Activated CD4-positive, alpha-beta T cell treated with anti-CD3 and anti-CD28 coated beads, Interleukin-2, amount 50 U/mL, for 4 hours (primary cell): Measurements from ENCODE around the gene CLDN7.

ENCODE experiments used
- DNase-seq, 2 experiments: peaks; one replicate each; pipeline ENCODE4 v3.0.0-alpha.2; 2020

CLDN7 gene

DNA sequence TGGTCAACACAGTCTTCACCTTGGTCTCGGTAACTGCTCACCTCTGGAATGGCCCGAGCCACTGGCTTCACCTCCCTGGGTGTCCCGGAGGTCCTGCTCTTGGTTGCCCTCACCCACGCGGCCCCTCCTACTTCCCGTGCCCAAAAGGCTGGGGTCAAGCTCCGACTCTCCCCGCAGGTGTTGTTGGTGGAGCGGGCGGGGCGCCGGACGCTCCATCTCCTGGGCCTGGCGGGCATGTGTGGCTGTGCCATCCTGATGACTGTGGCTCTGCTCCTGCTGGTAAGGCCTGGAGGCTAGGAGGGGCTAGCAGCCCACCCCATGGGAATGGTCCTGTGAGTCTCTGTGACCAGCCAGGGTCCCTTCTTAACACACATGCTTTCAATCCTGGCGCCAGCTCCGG is 22.6 kb upstream of the CLDN7 start:
- no peak for DNase-seq

DNA sequence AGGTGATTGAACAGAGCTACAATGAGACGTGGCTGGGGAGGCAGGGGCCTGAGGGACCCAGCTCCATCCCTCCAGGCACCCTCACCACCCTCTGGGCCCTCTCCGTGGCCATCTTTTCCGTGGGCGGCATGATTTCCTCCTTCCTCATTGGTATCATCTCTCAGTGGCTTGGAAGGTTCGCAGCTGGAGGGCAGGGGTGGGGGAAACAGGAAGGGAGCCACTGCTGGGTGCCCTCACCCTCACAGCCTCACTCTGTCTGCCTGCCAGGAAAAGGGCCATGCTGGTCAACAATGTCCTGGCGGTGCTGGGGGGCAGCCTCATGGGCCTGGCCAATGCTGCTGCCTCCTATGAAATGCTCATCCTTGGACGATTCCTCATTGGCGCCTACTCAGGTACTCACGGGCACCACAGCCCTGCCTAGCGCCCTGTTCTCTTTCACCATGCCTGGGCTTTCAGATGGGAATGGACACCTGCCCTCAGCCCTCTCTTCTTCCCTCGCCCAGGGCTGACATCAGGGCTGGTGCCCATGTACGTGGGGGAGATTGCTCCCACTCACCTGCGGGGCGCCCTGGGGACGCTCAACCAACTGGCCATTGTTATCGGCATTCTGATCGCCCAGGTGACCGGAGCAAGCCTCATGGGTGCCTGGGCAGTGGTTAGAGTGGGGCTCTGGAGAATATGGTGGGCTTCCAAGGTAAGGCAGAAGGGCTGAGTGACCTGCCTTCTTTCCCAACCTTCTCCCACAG is 21.4 kb upstream of the CLDN7 start:
- no peak for DNase-seq

DNA sequence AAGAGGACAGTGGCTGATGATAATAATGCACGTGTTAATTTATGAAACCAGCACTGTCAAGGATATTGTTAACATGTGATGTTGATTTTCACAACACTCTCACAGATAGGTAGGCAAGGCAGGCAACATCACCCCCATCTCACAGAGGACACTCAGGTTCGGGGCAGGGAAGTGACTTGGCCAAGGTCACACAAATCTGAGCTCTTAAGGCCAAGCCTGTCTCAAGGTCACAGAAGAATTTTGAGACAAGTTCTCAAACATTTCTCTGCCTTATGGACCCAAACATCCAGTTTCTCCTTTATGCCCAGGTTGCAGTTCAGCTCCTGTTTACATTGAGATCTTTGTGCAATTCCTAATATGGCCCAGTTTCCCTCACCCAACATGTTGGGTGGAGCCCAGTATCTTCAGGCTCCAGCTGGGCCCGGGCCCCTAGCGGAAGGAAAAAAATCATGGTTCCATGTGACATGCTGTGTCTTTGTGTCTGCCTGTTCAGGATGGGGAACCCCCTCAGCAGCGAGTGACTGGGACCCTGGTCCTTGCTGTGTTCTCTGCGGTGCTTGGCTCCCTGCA is 20.6 kb upstream of the CLDN7 start:
- DNase-seq = no peak

DNA sequence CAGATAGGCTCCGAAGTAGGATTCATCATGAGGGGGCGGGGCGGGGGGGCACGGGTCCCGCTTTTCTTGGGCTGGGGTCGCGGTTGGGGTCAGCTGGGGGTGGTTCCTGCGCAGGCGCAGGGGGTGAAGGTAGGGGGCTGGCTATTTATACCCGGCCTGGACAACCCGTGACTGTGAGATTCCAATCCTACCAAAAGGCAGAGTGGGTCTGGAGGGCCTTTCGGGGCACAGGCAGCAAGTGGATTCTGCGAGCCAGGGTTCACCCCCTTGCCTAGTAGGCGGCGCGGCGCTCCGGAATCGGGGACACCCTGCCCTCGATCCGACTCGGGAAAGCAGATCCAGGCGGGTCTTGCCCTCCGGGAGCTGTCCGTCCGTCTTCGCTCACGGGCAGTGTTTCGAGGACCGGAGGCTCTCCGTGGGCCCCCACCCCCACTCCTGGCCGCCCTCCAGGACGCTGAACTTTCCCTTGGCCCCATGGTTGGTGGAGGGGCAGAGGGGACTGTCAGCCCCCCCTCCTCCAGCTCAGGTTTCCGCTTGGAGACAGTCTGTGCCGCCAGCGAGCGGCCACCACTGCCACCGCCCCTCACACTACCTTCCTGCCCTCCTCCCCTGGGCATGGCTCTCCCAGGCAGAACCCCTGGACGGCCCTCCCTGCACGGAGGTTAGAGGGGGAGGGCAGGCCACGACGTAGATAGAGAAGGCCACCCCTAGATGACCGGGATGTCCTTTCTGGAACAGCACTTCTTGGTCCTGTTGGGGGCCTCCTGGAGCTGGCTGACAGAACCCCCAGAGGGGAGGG is 19.9 kb upstream of the CLDN7 start:
- no peak for DNase-seq

DNA sequence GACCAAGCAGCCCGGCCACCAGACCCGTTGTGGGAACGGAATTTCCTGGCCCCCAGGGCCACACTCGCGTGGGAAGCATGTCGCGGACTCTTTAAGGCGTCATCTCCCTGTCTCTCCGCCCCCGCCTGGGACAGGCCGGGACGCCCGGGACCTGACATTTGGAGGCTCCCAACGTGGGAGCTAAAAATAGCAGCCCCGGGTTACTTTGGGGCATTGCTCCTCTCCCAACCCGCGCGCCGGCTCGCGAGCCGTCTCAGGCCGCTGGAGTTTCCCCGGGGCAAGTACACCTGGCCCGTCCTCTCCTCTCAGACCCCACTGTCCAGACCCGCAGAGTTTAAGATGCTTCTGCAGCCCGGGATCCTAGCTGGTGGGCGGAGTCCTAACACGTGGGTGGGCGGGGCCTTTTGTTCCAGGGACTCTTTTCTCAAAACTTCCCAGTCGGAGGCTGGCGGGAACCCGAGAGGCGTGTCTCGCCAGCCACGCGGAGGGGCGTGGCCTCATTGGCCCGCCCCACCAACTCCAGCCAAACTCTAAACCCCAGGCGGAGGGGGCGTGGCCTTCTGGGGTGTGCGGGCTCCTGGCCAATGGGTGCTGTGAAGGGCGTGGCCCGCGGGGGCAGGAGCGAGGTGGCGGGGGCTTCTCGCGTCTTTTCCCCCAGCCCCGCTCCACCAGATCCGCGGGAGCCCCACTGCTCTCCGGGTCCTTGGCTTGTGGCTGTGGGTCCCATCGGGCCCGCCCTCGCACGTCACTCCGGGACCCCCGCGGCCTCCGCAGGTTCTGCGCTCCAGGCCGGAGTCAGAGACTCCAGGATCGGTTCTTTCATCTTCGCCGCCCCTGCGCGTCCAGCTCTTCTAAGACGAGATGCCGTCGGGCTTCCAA is 19.0 kb upstream of the CLDN7 start, which contains the start of gene SLC2A4:
TSS of gene SLC2A4 (plus strand) at position 645 of the 879 bp plus-strand sequence. CDS start at position 862, 217 bp downstream.
- DNase-seq = peak; percentile 82 to 87

DNA sequence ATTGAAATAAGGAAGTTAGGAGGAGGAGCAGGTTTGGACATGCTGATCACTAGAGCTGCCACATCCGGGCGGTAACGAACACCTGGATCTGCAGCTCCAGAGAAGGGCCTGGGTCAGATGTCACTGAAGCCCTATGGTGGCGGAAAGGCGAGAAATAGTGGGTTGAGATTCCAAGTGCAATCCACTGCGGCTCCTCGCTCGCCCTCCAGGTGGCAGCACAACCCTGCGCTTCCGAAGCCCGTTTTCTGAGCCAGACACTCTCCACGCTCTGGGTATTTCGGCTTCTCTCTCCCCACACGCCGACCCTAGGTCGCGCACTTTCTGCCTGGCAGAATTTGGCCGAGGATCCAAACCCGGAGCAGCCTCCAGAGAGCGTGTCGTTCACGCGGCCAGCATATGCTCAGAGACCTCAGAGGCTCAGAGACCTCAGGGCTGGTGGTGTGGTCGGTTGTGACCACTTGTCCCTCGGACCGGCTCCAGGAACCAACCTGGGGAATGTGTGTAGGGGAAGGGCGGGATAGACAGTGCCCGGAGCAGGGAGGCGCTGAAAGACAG is 18.3 kb upstream of the CLDN7 start:
- DNase-seq = peak; percentile 82

DNA sequence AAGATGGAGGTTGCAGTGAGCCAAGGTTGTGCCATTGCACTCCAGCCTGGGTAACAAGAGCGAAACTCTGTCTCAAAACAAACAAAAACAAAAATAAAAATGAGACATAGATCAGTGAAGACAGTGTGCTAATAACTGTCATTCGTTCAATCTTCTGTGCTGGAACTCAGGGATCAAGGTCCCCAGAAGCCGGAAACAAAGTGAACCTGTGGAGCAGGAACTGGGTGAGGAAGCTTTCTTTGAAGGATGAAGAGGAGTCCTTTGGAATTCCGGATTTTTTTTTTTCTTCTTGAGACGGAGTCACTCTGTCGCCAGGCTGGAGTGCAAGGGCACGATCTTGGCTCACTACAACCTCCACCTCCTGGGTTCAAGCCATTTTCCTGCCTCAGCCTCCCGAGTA is 17.2 kb upstream of the CLDN7 start:
- DNase-seq = no peak

DNA sequence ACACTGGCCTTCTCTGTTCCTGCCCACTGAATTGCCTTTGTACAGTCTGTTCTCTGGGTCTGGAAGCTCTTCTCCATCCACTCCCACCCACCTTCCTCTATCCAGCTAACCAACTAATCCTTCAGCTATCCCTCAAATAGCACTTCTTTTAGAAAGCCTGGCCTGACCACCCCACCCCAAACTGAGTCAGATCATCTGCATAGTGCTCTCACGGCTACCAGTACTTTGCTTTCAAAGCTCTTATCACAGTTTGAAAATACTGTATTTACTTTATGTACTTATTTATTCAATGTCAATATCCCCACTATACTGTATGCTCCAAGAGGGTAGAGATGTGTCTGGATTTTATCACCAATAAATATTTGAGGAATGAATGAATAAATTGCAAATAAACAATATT is 4.5 kb upstream of the CLDN7 start:
- DNase-seq = no peak

DNA sequence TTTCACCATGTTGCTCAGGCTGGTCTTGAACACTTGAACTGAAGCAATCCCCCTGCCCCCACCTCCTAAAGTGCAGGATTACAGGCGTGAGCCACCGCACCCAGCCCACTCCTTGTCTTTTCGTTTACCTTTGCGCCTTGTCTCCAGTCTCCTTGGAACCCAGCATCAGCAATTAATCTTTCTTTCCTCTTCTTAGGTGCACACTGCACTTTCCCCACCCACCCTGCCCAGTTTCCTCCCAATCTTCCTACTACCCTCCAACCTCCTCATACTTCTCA is 1.5 kb upstream of the CLDN7 start:
- no peak for DNase-seq

DNA sequence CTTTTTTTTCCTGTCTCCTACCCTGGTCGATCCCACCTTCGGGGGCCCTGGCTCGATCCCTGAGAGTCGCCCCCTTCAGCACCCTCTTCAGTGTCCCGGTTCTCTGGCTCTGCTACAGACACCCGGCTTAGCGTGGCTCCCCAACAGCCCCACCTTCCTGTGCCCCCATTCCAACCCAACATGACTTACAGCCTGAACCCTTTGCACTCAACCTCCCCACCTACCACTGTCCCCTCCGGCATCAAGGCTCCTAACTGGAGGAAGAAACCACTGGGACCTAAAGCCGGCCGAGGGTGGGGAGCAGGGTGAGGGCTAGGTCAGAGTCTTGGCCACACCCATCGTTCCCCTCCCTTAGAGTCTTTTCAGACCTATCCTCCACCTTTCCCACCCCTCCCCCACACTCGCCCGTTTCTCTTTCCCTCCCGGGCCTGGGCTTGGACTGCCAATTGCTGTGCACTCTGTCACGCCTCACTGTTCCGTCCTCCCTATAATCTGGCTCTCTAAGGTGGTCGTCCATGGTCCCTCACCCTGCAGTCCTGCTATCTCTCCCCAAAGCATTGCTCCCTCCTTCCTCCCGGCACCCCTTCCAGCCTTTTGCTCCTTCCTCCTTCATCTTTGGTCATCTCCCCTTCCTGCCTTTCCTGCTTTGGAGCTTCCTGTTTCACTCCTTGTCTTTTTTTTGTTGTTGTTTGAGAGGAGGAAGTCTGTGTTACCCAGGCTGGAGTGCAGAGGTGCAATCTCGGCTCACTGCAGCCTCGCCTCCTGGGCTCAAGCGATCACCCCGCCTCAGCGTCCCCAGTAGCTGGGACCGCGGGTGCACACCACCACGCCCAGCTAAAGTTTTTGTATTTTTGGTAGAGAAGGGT is 890 bp upstream of the CLDN7 start:
- no peak for DNase-seq

DNA sequence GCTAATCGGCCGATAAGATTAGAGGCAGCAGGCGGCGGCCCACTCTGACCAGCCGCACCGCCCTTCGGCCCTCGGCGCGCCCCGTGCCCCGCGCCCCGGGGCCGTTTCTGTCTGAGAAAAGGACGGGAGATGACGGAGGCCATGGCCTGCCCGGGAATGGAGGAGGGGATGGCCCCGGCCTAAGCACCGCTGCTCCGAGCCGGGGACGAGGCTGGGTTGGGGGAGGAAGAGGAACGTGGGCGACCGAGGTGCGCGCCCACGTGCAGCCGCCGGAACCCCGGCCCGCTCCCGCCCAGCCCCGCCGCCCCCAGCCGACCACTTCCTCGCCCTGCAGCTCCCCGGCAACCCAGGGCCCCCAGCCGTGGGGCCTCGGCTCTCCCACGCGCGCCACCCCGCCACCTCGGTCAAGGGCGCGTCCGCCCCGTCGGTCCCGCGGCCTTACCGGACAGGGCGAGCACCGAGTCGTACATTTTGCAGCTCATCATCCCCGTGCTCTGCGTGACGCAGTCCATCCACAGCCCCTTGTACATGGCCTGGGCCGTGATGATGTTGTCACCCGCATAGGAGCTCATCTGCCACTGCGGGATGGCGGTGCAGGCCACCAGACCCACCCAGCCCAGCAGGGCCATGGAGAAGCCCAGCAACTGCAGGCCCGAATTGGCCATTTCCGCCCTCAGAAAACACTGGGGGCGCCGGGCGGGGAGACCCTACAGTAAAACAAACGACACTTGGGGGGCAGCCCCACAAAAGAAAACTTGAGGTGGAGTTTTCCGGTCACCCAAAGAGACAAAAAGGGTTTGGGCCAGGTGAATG is 693 bp downstream of the CLDN7 start:
- DNase-seq = peak in 1 of 2 experiments; percentile 29

DNA sequence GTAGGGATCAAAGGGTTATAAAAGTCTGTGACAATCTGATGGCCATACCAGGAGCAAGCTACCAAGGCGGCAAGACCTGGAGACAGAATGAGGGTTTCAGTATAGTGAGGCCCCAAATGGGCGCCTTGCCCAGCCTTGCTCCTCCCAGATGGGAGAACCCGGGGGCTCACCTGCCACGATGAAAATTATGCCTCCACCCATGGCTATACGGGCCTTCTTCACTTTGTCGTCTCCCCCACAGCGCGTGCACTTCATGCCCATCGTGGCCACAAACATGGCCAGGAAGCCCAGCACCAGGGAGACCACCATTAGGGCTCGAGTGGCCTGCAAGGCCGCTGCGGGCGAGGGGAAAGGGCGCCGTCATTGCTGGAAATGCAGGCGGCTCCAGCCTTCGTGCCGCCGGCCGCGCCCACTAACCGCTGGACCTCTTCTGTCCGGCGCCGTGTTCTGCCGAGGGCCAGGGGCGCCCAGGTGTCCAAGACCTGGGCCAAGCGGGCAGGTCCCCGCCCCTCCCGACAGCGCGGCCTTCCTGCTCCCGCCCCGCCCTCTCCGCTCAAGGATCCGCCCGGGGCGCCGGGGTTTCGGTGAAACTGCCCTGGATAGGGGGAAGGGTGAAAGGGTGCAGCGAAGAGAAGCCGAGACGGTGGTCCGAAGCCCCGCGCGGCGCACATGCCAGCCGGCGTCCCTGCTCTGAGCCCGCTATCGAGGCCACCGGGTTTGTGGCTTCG is 1.5 kb downstream of the CLDN7 start:
- no peak for DNase-seq

DNA sequence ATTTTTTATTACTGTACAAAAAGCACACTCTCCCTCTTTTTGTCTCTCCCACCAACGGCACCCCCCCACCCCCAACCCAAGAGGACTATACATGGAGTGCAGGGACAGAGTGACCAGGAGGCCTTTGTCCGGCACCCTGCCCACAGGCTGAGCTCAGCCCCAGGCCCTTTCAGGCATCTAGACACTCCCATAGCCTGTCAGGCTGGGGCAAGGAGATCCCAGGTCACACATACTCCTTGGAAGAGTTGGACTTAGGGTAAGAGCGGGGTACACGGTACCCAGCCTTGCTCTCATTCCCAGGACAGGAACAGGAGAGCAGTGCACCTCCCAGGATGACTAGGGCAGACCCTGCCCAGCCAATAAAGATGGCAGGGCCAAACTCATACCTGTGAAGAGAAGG is 2.1 kb downstream of the CLDN7 start:
- DNase-seq = no peak

DNA sequence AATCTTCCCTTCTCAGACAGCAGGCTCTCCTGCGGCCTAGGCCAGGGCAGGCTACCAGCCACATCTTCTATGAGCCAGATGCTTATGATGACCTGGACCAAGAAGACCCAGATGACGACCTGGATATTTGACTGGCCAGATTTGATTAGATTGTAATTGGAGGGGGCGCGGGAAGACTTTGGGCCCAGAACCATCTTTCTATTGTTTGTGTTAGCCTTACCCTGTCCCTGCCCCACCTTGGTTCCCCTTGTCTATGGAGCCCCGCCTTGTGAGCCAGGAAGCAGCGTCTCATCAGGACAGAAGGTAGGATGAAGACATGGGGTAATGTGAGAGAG is 2.8 kb downstream of the CLDN7 start:
- no peak for DNase-seq

DNA sequence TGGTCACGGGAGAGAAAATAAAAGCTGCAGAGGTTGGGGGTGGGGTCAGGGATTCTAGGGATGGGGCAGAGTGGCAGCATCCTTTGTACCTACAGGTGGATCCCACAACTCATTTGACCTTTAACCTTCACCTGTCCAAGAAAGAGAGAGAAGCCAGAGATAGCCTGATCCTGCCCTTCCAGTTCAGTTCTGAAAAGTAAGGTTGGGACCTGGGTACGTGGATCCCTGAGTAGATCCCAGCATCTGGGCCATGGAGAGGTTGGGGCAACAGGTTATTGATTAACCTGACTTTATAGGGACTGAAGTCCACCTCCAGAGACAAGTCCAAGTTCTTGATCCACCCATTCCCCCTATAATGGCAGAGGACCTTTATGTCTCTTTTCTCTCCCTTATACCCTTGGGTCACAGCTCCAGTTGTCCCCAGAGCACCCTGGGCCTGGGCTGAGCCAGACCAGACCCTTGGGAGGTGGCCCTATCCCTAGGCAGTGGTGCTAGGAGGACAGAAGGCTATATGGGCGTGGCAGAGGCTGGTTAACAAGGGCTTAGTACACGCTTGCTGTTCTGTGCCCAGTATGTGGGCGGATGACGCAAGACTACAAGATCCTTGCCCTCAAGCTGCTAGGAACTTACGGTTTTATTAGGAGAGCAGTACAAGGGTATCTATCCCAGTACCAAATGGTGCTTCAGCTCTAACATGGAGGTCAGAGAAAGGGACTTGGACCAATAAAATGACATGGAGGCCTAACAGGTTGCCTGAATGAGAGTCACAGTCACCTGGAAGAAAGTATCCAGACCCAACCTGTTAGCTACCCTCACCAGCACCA is 3.3 kb downstream of the CLDN7 start:
- no peak for DNase-seq

DNA sequence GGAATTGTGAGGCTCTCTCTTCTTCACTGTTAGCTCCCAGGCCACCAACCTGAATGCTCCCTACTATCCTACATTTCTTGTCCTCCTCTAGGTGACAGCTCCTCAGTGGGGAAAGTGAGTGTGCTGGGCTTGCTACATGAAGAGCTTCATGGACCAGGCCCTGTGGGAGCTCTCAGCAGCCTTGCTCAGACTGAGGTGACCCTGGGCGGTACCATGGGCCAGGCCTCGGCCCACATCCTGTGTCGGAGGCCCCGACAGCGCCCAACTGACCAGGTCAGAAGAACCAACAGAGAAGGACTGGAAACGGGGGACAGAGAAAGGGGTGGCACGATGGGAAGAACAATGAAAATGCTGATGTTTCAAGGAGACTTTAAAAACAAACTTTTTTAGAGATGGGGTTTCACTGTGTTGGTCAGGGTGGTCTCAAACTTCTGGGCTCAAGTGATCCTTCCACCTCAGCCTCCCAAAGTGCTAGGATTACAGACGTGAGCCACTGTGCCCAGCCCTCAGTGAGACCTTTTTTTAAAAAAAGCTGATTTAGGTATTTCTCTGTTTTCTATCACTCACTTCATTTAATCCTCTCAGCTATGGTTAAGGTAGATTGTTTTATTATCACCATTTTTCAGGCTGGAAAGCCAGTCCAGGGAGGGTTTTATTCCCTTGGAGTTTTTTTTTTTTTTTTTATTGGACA is 5.4 kb downstream of the CLDN7 start:
- DNase-seq = no peak

DNA sequence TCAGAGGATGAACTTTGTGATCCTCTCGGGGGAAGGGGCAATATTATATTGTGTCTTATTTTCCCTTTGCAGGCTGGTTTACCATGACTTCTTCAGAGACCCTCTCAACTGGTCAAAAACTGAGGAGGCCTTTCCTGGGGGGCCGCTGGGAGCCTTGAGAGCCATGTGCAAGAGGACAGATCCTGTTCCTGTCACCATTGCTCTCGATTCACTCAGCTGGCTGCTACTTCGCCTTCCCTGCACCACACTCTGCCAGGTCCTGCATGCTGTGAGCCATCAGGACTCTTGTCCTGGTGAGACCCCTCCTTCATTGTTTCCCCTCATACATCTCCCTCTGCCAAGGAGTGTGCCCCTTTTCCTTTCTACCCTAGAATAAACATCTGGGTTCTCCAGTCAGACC is 7.8 kb downstream of the CLDN7 start:
- no peak for DNase-seq

DNA sequence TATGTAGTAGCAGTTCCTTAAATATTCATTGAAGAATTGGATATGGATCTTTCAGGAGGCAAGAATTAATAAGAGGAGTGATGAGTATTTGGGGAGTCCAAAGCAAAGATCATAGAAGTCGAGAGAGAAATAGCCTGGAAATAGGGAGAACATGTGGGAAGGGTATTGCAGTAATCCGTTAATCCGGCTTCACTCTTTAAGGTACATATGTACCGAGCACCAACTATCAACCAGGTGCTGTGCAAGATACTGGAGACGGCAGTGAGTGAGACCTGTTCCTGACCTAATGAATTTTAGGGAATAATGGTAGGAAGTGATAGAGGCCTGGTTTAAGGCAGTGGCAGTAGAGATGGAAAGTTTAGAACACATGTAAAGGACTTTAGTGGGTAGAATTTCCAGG is 9.2 kb downstream of the CLDN7 start:
- no peak for DNase-seq
